IPS-20b (cell line): Measurements from ENCODE around the gene OPCML.

Source experiments
- H3K27ac ChIP-seq: one replicate; pipeline ENCODE4 v1.5.1; 2013; ENCODE audit warnings: low read length
- H3K27me3 ChIP-seq: 2 replicates; pipeline ENCODE4 v1.6.1; 2013; ENCODE audit warnings: mild to moderate bottlenecking, low read length, inconsistent platforms; ENCODE audit not compliant: insufficient read depth
- H3K36me3 ChIP-seq: 2 replicates; pipeline ENCODE4 v1.6.1; 2013; ENCODE audit warnings: low read depth, mild to moderate bottlenecking, inconsistent platforms, low read length, moderate library complexity; ENCODE audit not compliant: insufficient read depth
- H3K4me1 ChIP-seq: 2 replicates; pipeline ENCODE4 v1.6.1; 2013; ENCODE audit warnings: mild to moderate bottlenecking, control low read depth, inconsistent platforms, low read length, moderate library complexity; ENCODE audit not compliant: insufficient read depth
- H3K4me3 ChIP-seq: 2 replicates; pipeline ENCODE4 v1.5.1; 2013; ENCODE audit warnings: mild to moderate bottlenecking, low read length, inconsistent platforms
- H3K9ac ChIP-seq: 2 replicates; pipeline ENCODE4 v1.6.1; 2013; ENCODE audit warnings: low read depth, mild to moderate bottlenecking, inconsistent platforms, low read length, moderate library complexity
- H3K9me3 ChIP-seq: 2 replicates; pipeline ENCODE4 v1.6.1; 2013; ENCODE audit warnings: mild to moderate bottlenecking, low read depth, low read length, inconsistent platforms; ENCODE audit not compliant: insufficient read depth

Gene OPCML

GRCh38 chr11:133516845-133517244 is 15.5 kb downstream of the OPCML start:
- Histone ChIP-seq H3K4me3 (no peak overlapping the region), H3K27me3 (peaks cover 10% of the 10 kb centered on the region; the same call in 1 of the 2 replicates), H3K4me1 (peaks cover 10% of the 10 kb centered on the region; the same call in 1 of the 2 replicates), H3K27ac (no peak overlapping the region), H3K9me3 (no peaks in the 10 kb centered on the region), H3K36me3 (no peaks in the 10 kb centered on the region), H3K9ac (no peak overlapping the region)

DNA sequence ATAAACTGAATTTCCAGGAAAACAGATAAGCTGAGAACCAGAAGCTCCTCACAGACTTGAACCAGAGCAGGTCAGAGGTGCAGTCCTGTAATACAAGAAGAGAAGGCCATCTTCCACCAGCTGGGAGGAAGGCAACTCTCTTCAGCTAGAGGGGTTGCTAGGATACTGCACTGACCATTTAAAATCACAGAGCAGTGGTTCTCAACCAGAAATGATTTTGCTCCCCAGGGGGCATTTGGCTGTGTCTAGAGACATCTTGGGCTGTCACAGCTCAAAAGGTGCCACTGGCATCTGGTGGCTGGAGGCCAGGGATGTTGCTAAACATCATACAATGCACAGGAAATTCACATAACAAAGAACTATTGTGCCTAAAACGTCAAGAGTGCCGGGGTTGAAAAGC is 17.2 kb downstream of the OPCML start:
- Histone ChIP-seq H3K27me3 (peaks cover 18% of the 10 kb centered on the region; the same call in 1 of the 2 replicates), H3K27ac (no peak overlapping the region), H3K9ac (no peak overlapping the region)

GRCh38 chr11:133509924-133510697 is 22.2 kb downstream of the OPCML start:
- Histone ChIP-seq H3K9me3 (no peaks in the 10 kb centered on the region), H3K4me1 (peaks cover 38% of the 10 kb centered on the region; the same call in 1 of the 2 replicates), H3K27me3 (peaks cover 18% of the 10 kb centered on the region; the same call in 1 of the 2 replicates), H3K36me3 (no peaks in the 10 kb centered on the region), H3K9ac (no peak overlapping the region), H3K27ac (no peak overlapping the region), H3K4me3 (peak overlapping the region; percentile 20; the same call in 1 of the 2 replicates)

More for the DNA sequence above, 17.2 kb downstream of the OPCML start:
- Histone ChIP-seq H3K4me3 (no peak overlapping the region), H3K36me3 (no peaks in the 10 kb centered on the region), H3K4me1 (peaks cover 16% of the 10 kb centered on the region; the same call in 1 of the 2 replicates), H3K9me3 (no peaks in the 10 kb centered on the region)

- H3K27ac ChIP-seq, result no peak overlapping the region
- H3K4me1 ChIP-seq, result peaks cover 34% of the 10 kb centered on the region; the same call in 1 of the 2 replicates
- H3K9me3 ChIP-seq, result no peaks in the 10 kb centered on the region
- peaks cover 18% of the 10 kb centered on the region; the same call in 1 of the 2 replicates for H3K27me3 ChIP-seq
- H3K36me3 ChIP-seq, result no peaks in the 10 kb centered on the region
- H3K4me3 ChIP-seq, result no peak overlapping the region
- H3K9ac ChIP-seq, result no peak overlapping the region
Observed at GRCh38 chr11:133508468-133508867, 23.8 kb downstream of the OPCML start.

GRCh38 chr11:133507185-133507584 is 25.1 kb downstream of the OPCML start:
- Histone ChIP-seq H3K27me3 (peaks cover 12% of the 10 kb centered on the region; the same call in 1 of the 2 replicates), H3K9me3 (no peaks in the 10 kb centered on the region), H3K9ac (no peak overlapping the region), H3K4me3 (no peak overlapping the region), H3K4me1 (peaks cover 37% of the 10 kb centered on the region; the same call in 1 of the 2 replicates), H3K36me3 (no peaks in the 10 kb centered on the region), H3K27ac (no peak overlapping the region)

DNA sequence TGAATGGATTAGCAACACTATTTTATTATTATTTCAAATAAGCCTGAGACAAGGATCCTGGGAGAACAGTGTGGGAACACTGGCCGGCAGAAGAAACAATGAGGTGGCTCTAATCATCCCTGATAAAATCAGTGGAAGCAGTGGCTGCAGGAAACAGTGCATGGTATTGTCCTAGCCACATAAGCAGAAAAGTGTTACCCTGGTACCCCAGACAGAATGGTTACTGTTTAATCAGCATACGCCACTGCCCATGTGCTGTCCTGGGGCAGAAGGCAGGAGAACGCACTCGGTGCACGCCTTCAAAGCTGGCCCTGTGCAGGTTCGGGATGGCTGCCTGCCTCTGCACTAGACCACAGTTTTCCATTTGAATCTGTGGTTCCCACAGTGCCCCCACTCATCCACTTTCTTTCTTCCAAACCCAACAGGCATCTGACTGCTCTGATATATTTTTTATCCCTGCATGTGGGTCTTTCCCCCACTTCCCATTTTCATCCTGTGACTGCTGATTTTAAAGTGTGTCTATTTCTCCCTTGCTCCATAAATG is 25.7 kb downstream of the OPCML start:
- Histone ChIP-seq H3K27me3 (peaks cover 7% of the 10 kb centered on the region; the same call in 1 of the 2 replicates), H3K4me1 (peaks cover 37% of the 10 kb centered on the region; the same call in 1 of the 2 replicates), H3K27ac (no peak overlapping the region), H3K36me3 (no peaks in the 10 kb centered on the region), H3K9ac (no peak overlapping the region), H3K4me3 (no peak overlapping the region), H3K9me3 (no peaks in the 10 kb centered on the region)

GRCh38 chr11:133506023-133506422 is 26.3 kb downstream of the OPCML start:
- Histone ChIP-seq H3K9ac (no peak overlapping the region), H3K4me1 (peaks cover 36% of the 10 kb centered on the region; the same call in 1 of the 2 replicates), H3K4me3 (no peak overlapping the region), H3K36me3 (no peaks in the 10 kb centered on the region), H3K27ac (no peak overlapping the region), H3K9me3 (no peaks in the 10 kb centered on the region), H3K27me3 (peaks cover under 1% of the 10 kb centered on the region; the same call in 1 of the 2 replicates)

DNA sequence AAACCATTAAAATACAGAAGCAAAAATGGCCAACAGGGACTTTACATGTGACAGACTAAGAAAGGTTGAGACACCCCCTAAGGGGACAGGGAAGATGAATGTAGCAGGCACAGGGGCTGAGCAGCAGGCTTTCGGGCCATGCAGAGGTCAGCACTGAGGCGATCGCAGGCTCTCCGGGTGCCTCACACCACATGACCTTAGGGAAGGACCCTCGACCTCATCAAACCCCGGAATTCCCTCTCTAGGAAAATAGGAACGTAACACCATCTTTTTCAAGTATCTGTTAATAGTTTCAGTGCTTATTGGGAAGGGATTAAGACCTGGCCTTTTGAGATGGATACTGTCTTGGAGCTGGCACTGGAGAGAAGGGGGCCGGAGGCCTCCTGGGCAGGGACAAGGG is 27.4 kb downstream of the OPCML start:
- Histone ChIP-seq H3K27me3 (no peaks in the 10 kb centered on the region; the same call in 1 of the 2 replicates), H3K4me3 (no peak overlapping the region), H3K9ac (no peak overlapping the region), H3K4me1 (peaks cover 29% of the 10 kb centered on the region; the same call in 1 of the 2 replicates), H3K27ac (no peak overlapping the region), H3K9me3 (no peaks in the 10 kb centered on the region), H3K36me3 (no peaks in the 10 kb centered on the region)

- H3K36me3 ChIP-seq, result no peaks in the 10 kb centered on the region
- no peaks in the 10 kb centered on the region; the same call in 1 of the 2 replicates for H3K27me3 ChIP-seq
Observed at GRCh38 chr11:133503776-133504175, 28.5 kb downstream of the OPCML start.

GRCh38 chr11:133503236-133503635 is 29.1 kb downstream of the OPCML start:
- H3K27ac ChIP-seq, result no peak overlapping the region
- H3K27me3 ChIP-seq, result no peaks in the 10 kb centered on the region; the same call in 1 of the 2 replicates
- no peak overlapping the region for H3K9ac ChIP-seq
- H3K4me3 ChIP-seq, result no peak overlapping the region
- peaks cover 24% of the 10 kb centered on the region; the same call in 1 of the 2 replicates for H3K4me1 ChIP-seq
- no peaks in the 10 kb centered on the region for H3K36me3 ChIP-seq
- no peaks in the 10 kb centered on the region for H3K9me3 ChIP-seq

More at GRCh38 chr11:133503776-133504175, 28.5 kb downstream of the OPCML start:
- no peak overlapping the region for H3K4me3 ChIP-seq
- peaks cover 24% of the 10 kb centered on the region; the same call in 1 of the 2 replicates for H3K4me1 ChIP-seq
- H3K27ac ChIP-seq, result no peak overlapping the region
- H3K9ac ChIP-seq, result no peak overlapping the region
- H3K9me3 ChIP-seq, result no peaks in the 10 kb centered on the region

DNA sequence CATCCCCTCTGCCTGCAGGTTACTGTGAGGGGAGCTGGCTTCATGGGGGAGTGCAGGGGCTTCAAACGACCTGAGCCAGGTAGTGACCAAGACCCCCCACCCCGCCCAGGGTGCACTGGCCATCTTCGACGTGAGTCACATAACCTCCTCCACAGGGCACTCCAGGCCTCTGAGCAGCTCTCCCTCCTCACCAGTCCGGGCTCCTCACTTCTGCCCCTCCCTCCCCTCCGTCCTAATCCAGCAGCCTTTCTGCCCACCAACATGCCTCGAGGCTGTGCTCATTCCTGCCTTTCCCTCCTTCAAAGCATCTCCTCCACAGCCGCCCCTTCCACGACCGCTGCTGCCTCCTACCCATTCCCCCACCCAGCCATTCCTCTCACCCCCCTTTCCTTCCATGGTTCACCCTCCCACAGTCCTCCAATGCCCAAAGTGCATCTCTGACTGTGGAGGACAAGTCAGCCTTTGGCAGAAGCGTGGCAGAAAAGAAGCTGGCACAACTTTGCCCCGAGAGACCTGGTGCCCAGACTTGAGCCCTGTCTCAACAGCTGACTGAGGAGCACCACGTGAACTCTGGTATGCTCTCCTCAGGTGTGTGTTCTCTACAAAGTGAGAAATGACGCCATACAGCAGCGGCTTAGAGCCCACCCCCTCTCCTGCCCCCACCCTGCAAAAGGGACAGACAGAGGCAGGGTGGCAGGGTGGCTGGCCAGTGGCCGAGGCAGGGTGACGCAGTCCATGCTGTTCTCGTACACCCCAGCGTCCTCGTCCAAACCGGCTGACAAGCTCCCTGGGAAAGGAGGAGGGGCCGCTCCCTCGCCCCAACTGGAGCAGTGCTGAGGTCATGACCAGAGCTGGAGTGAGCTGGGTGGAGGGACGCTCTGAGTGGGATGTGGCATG is 30.4 kb downstream of the OPCML start:
- no peak overlapping the region for H3K27ac ChIP-seq
- no peak overlapping the region for H3K9ac ChIP-seq
- peaks cover 19% of the 10 kb centered on the region; the same call in 1 of the 2 replicates for H3K4me1 ChIP-seq
- no peaks in the 10 kb centered on the region for H3K36me3 ChIP-seq
- no peak overlapping the region for H3K4me3 ChIP-seq
- no peaks in the 10 kb centered on the region; the same call in 1 of the 2 replicates for H3K27me3 ChIP-seq
- no peaks in the 10 kb centered on the region for H3K9me3 ChIP-seq
